ENCODE data around the gene SRM.

The SRM gene

GRCh38 chr1:11044849-11045427 is 14.9 kb downstream of the SRM start:
- DNase-seq (no peak), ATAC-seq (ENCODE audit: insufficient read depth, low read depth) (no peak)
- Histone ChIP-seq H4K20me1 (ENCODE audit: insufficient read depth, low read length) (no peaks in the 10 kb centered on the region), H3K4me2 (ENCODE audit: insufficient read depth, low read length) (no peak overlapping the region), H2AFZ (ENCODE audit: low read depth, low read length) (no peak overlapping the region), H3K27ac (ENCODE audit: low read length) (no peak overlapping the region), H3K27me3 (ENCODE audit: insufficient read depth, low read length, poor library complexity) (no peaks in the 10 kb centered on the region), H3K4me1 (ENCODE audit: insufficient read depth, low read length) (no peaks in the 10 kb centered on the region), H3K79me2 (ENCODE audit: insufficient read depth, low read length) (no peaks in the 10 kb centered on the region), H3K9ac (ENCODE audit: low read depth, low read length) (no peak overlapping the region), H3K4me3 (ENCODE audit: low read depth in 1 of 2, low read length in 2 of 2) (no peak overlapping the region), H3K36me3 (ENCODE audit: insufficient read depth, low read length) (no peaks in the 10 kb centered on the region), H3K9me3 (ENCODE audit: insufficient read depth, low read length, severe bottlenecking) (no peaks in the 10 kb centered on the region)
- no peak for TF ChIP-seq EZH2 (IDR thresholded peaks at IDR 0.05; ENCODE audit: borderline replicate concordance, low read depth, low read length, severe bottlenecking)
- TF ChIP-seq, protein P1, sequence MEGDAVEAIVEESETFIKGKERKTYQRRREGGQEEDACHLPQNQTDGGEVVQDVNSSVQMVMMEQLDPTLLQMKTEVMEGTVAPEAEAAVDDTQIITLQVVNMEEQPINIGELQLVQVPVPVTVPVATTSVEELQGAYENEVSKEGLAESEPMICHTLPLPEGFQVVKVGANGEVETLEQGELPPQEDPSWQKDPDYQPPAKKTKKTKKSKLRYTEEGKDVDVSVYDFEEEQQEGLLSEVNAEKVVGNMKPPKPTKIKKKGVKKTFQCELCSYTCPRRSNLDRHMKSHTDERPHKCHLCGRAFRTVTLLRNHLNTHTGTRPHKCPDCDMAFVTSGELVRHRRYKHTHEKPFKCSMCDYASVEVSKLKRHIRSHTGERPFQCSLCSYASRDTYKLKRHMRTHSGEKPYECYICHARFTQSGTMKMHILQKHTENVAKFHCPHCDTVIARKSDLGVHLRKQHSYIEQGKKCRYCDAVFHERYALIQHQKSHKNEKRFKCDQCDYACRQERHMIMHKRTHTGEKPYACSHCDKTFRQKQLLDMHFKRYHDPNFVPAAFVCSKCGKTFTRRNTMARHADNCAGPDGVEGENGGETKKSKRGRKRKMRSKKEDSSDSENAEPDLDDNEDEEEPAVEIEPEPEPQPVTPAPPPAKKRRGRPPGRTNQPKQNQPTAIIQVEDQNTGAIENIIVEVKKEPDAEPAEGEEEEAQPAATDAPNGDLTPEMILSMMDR (IDR thresholded peaks at IDR 0.05; ENCODE audit: borderline replicate concordance, extremely low read depth, low read length, poor library complexity, severe bottlenecking) = no peak

- Histone ChIP-seq H3K79me2 (ENCODE audit: insufficient read depth, low read length) (no peaks in the 10 kb centered on the region), H3K4me2 (ENCODE audit: insufficient read depth, low read length) (no peak overlapping the region), H3K4me3 (ENCODE audit: low read depth in 1 of 2, low read length in 2 of 2) (no peak overlapping the region), H3K4me1 (ENCODE audit: insufficient read depth, low read length) (no peaks in the 10 kb centered on the region), H3K36me3 (ENCODE audit: insufficient read depth, low read length) (no peaks in the 10 kb centered on the region), H3K27ac (ENCODE audit: low read length) (no peak overlapping the region), H3K9ac (ENCODE audit: low read depth, low read length) (no peak overlapping the region), H4K20me1 (ENCODE audit: insufficient read depth, low read length) (no peaks in the 10 kb centered on the region), H3K9me3 (ENCODE audit: insufficient read depth, low read length, severe bottlenecking) (no peaks in the 10 kb centered on the region), H2AFZ (ENCODE audit: low read depth, low read length) (no peak overlapping the region), H3K27me3 (ENCODE audit: insufficient read depth, low read length, poor library complexity) (no peaks in the 10 kb centered on the region)
- DNase-seq (no peak), ATAC-seq (ENCODE audit: insufficient read depth, low read depth) (no peak)
- no peak for TF ChIP-seq EZH2 (IDR thresholded peaks at IDR 0.05; ENCODE audit: borderline replicate concordance, low read depth, low read length, severe bottlenecking)
- TF ChIP-seq, protein P1 (IDR thresholded peaks at IDR 0.05; ENCODE audit: borderline replicate concordance, extremely low read depth, low read length, poor library complexity, severe bottlenecking) = no peak
These were observed 15.6 kb downstream of the SRM start for GRCh38 chr1:11044086-11044848.

DNA sequence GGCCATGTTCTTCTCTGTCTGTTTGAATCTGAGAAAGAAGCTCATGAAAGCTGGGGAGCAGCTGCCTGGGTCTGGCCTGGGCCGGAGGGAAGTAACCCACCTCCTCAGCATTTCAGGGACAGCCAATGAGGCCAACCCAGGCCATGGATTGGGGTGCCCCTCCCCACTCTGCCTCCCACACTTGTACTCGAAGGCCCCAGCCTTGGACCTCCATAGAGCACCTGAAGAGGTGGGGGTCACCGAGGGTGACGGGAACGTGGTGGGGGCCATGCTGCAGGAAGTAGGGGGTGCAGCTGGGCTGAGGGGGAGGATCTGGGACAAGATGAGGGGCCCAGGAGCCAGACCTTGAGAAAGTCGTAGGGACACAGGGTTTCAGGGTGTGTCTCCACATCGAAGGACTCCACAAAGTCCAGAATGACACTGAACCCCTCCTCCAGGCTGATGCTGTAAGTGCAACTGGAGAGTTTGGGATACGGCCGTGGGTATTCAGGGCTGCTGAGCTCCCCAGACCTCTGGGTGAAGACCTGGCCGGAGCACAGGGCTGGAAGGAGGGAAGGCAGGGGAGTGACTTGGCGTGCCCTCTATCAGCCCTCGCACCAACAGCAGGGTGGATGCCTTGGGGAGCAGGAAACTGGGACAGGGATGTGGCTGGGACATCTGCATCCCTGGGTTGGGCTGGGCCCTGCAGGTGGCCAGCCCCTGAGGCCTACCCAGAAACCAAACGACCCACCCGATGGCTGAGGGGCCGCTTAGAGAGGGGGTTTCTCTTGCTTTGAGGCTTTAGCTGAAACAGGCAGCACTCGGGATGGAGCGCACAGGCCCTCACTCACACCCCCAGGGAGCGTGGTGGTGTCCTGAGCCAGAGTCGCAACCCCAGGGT is 16.6 kb downstream of the SRM start:
- Histone ChIP-seq H3K4me2 (ENCODE audit: insufficient read depth, low read length) (no peak overlapping the region), H3K4me3 (ENCODE audit: low read depth in 1 of 2, low read length in 2 of 2) (no peak overlapping the region), H3K27ac (ENCODE audit: low read length) (no peak overlapping the region), H3K4me1 (ENCODE audit: insufficient read depth, low read length) (no peaks in the 10 kb centered on the region), H3K9ac (ENCODE audit: low read depth, low read length) (no peak overlapping the region), H2AFZ (ENCODE audit: low read depth, low read length) (no peak overlapping the region), H3K27me3 (ENCODE audit: insufficient read depth, low read length, poor library complexity) (no peaks in the 10 kb centered on the region), H3K9me3 (ENCODE audit: insufficient read depth, low read length, severe bottlenecking) (no peaks in the 10 kb centered on the region), H3K36me3 (ENCODE audit: insufficient read depth, low read length) (no peaks in the 10 kb centered on the region), H3K79me2 (ENCODE audit: insufficient read depth, low read length) (no peaks in the 10 kb centered on the region), H4K20me1 (ENCODE audit: insufficient read depth, low read length) (no peaks in the 10 kb centered on the region)
- no peak for DNase-seq
- ATAC-seq (ENCODE audit: insufficient read depth, low read depth) = no peak
- TF ChIP-seq EZH2 (IDR thresholded peaks at IDR 0.05; ENCODE audit: borderline replicate concordance, low read depth, low read length, severe bottlenecking) = no peak
- TF ChIP-seq, protein P1 (IDR thresholded peaks at IDR 0.05; ENCODE audit: borderline replicate concordance, extremely low read depth, low read length, poor library complexity, severe bottlenecking) = no peak
